NB4 (cell line): Measurements from ENCODE around the gene SPINK6.

Source experiments
- DNase-seq: peaks from one replicate; pipeline ENCODE4 v3.0.0; 2010; ENCODE audit warnings: low read depth
- H3K4me3 ChIP-seq: one replicate; pipeline ENCODE4 v1.5.1; 2011; ENCODE audit warnings: mild to moderate bottlenecking, low read depth, low read length, moderate library complexity
- MYC ChIP-seq: IDR thresholded peaks from 2 replicates; pipeline ENCODE4 v1.6.1; 2011; ENCODE audit warnings: low read depth, low read length
- POLR2A ChIP-seq: IDR thresholded peaks from 2 replicates; pipeline ENCODE4 v1.6.1; 2011; ENCODE audit warnings: mild to moderate bottlenecking; ENCODE audit not compliant: insufficient read length; ENCODE audit errors: extremely low read depth
- TF ChIP-seq, protein P1 (sequence below): IDR thresholded peaks from one replicate; pipeline ENCODE4 v1.5.1; 2012; ENCODE audit warnings: low read depth, low read length
- TF ChIP-seq, protein P2 (sequence below): IDR thresholded peaks from 2 replicates; pipeline ENCODE4 v1.6.1; 2011; ENCODE audit warnings: low read depth, low read length

Gene SPINK6

DNA sequence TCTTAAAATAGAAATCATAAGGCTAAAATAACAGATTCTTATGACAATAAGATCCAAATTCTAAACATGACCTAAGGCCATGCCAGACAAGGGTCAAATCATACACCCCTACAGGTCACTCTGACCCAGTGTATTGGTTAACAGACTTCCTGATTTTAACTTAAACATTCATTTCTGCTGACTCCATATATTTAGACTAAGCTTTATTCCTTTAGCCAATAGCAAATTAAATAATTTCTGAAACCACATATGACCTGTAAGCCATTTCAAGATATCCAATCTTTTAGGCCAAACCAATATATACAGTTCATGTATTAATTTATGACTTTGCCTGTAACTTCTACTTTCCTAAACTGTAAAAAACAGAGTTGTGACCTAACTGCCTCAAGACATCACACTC, 58.4 kb downstream of the SPINK6 start:
- no peak for DNase-seq
- no peak overlapping the region for H3K4me3 ChIP-seq
- TF ChIP-seq POLR2A (no peak), MYC (no peak)
- TF ChIP-seq, protein P1, sequence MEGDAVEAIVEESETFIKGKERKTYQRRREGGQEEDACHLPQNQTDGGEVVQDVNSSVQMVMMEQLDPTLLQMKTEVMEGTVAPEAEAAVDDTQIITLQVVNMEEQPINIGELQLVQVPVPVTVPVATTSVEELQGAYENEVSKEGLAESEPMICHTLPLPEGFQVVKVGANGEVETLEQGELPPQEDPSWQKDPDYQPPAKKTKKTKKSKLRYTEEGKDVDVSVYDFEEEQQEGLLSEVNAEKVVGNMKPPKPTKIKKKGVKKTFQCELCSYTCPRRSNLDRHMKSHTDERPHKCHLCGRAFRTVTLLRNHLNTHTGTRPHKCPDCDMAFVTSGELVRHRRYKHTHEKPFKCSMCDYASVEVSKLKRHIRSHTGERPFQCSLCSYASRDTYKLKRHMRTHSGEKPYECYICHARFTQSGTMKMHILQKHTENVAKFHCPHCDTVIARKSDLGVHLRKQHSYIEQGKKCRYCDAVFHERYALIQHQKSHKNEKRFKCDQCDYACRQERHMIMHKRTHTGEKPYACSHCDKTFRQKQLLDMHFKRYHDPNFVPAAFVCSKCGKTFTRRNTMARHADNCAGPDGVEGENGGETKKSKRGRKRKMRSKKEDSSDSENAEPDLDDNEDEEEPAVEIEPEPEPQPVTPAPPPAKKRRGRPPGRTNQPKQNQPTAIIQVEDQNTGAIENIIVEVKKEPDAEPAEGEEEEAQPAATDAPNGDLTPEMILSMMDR: no peak
- TF ChIP-seq, protein P2, sequence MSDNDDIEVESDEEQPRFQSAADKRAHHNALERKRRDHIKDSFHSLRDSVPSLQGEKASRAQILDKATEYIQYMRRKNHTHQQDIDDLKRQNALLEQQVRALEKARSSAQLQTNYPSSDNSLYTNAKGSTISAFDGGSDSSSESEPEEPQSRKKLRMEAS: no peak
